Upper lobe of left lung (tissue), 4 donors: Measurements from ENCODE around the gene BMERB1.

Source experiments
- CTCF ChIP-seq, 6 experiments: fragments of 450-650 bp in 4 of 6; fragments of 200-600 bp in 2 of 6; sonication (generic) in 2 of 6; IDR thresholded peaks; one replicate each; pipeline ENCODE4 v1.5.1; 2016 to 2019; ENCODE audit warnings: antibody characterized with exemption in 6 of 6
- POLR2AphosphoS5 ChIP-seq, 2 donors: sonication (generic); formaldehyde crosslinking; IDR thresholded peaks; one replicate each; pipeline ENCODE4 v1.5.1; 2017; ENCODE audit warnings: antibody characterized with exemption in 2 of 2

- TF ChIP-seq CTCF (IDR thresholded peaks at IDR 0.05) (no peak), POLR2AphosphoS5 (IDR thresholded peaks at IDR 0.05) (no peak)
These were observed 50.8 kb downstream of the BMERB1 start for GRCh38 chr16:15485175-15485574.
